Hippocampal formation (tissue), 2 donors: ENCODE data around the gene PEPD.

Source experiments
- DNase-seq, 2 donors: peaks; one replicate each; lab custom pipeline; 2025; lab: John Stamatoyannopoulos, UW

PEPD gene

DNA sequence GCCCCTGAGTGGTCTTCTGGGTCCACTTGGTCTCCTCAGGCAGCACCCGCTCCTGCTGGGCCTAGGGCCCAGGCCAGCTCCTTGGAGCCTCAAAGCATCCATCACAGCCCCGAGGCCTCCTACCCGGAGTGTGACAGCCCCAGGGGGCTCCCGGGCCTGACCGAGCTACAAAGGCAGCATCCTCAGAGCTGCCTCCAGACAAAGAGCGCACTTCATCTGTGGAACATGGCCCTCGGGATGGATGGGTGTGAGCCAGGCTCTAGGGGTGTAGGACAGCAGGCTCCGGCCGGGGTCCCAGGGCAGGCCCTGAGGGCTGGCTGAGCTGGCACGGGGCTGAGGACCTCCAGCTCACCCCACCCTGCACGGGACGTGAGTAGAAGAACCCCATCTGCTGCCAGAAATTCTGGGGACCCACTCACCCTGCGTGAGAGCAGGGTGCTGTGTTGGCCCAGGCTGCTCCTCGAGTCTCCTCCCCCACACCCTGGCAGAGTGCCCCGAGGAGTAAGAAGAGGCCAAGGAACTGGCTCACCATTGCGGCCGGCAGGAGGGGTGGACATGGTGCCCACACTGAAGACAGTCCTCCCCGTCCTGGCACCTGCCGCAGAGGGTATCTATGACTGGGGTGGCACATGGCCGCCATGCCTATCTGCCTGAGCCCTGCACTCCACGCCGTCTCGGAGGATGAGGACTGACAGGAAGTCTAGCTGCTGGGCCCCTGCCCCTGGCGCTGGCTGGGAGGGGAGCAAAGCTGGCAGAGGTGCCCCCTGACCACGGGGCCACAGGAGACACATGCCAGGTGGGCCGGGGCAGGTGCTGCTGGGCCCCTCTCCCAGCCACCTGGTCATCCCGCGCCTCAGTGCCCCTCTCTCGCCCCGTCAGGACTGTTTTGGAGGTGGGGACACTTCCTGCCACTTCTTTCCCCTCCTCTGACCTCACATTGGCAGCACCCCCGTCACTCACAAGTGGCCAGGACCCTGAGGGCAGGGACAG, 125.7 kb downstream of the PEPD start:
- DNase-seq, result no peak

DNA sequence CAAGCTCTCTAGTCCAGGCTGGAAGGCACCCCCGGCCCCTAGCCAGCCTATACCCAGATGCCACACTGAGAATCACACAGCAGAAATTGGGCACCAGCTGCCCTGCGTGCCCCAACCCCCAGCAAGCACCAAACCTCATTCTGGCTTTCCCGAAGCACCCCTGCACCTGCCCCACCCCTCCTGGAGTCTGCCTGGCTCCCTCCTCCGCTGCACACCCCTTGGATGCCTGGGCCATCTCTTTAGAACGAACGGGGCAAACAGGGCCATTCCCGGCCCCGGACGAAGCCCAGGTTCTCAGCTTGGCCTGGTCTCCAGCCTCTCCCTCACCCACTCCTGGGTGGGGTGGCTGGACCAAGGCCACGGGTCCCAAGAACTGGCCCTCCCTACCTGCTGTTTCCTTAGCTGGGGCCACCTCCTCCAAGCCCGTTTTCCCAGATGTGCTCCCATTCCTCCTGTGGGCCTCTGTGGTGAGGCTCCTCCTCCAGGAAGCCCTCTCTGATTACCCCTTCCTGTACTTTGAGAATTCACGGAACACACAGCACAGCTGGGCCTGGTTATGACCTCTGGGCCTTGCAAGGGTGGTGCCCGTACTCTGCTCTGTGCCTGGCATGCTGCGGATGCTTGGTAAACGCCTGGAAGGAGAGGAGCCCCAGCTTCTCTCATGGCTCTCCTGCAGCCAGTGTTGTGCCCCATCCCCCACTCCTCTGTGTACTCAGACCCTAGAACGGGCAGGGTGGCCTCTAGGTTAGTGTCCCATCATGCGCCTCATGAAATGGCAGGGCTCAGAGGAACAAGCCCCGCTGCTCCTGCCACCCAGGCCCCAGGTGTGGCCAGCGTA, 126.6 kb downstream of the PEPD start:
- DNase-seq, result no peak

DNA sequence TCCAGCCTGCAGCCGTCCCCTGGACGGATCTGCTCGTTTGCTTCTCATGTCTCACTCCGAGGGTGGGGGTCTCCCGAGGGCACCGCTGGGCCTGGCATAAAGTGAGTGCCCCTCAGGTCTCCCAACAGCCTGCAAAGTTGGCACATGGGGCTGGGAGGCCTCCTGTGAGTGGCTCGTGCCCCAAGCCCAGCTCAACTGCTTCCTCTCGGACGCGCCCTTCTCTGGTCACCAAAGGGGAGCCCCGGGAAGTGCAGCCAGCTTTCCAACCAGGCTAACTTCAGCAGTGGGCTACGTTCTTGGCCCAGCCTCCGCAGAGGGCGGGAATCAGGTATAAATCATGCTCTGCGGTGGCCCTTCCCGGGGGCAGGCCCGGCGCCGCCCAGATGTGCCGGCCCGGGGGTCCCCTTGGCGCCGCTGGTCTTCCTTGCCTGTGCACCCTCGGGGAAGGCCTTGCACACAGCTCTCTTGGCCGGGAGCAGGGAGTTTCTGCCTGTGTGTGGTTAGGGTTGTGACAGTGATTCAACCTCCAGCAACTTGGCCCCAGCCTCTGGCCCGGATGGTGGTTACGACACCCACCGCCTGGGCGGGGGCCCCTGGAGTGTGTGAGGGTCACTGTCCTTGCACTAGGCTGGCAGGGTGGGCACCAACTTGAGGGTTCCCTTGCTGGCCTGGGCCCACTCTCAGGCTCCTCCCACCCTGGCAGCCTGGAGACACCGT, 127.4 kb downstream of the PEPD start:
- no peak for DNase-seq

DNA sequence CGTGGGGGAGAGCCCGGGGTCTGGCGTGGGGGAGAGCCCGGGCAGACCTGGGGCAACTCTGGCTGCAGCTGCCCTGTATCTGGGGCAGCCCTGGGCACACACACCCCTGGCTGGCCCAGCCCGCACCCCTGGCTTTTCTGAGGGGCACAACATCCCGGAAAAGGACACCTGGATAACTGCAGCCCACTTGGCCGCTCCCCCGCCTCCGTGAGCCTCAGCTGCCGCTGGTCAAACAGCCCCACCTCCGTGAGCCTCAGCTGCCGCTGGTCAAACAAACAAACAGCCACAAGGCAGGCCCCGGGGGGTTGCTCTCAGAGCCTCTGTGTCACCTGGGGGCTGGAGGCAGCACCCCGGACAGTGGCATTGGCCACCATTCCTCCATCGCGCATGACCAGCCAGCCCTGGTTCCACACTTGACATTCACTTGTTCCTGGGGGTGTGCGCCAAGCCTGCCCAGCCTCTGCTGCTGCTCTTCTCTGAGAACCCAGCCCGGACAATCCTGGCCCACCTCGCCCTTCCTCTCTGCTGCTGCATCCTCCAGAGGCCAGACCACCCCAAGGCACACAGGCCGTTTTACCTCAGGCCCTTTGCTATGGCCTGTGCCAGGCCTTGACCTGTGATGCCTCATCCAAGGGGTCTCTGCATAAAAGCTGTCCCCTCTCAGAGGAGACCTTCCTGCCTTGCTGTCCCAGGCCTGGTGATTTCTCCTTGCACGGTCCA, 128.1 kb downstream of the PEPD start:
- no peak for DNase-seq

DNA sequence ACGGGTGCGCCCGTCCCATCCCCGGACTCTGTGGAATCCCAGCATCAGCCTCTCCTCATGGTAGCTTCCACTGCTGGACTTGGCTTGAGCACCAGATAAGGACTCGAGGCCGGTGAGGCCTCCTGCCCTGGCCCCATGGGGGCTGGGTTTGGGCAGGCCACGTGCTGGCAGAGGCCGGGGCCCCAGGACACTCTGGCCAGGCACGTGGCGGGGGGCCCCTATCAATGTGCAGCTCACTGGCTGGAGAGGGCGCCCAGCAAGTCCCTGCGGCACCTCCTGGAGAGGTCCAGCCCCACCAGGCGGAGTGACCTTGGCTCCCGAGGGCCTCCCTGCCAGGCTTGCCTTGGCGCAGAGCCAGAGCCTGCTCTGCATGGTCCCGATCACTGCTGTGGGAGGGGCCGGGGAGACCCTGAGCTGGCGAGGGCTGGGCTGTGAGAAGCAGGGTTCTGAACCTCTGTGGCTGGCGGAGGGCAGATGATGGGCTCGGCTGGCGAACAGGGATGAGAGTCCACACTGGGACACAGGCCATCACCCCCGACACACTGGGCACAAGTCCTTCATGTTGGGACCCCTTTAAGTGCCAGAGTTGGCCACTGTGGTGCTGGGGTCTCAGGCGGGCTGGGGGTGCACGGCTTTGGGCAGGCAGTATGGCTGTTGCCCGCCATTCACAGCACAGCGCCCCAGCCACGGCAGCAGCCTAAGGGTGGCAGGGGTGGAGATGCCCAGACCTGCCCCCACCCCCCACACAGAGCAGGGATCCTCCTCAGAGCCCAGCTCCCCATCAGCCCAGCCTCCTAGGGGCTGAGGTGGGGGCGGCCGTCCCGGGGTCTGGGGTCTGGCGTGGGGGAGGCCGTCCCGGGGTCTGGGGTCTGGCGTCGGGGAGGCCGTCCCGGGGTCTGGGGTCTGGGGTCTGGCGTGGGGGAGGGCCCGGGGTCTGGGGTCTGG, 129.0 kb downstream of the PEPD start:
- DNase-seq, result no peak

- no peak for DNase-seq
Observed at GRCh38 chr19:33391631-33392249, 129.9 kb downstream of the PEPD start.

DNA sequence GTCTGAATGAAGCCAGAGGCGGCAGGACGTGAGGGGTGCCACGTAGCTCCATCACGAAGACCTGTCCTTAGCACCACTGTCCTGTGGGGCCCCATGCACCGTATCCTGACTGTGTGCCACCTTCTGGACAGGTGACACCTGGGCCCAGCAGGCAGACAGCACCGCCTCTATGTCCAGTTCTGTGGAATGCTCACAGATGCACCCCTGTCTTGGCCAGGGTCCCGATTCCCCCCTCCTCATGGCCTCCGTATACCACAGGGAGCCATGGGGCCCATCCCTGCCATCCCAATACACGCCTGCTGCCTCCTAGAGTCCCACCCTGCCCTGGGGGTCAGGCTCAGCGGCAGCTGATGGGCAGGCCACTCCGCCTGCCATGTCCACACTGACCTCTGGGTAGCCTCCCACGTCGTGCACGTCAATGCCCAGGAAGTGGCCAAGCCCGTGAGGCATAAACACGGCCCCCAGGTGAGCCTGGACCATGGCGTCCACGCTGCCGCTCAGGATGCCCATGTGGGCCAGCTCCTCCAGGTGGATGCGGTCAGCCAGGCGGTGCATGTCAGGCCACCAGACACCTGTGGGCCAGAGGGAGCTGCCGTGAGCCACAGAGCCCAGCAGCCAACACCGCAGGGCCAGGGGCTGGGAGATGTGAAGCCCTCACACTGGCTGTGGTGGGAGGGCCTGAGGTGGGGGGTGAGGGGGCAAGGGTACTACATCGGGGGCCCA, 130.5 kb downstream of the PEPD start:
- DNase-seq, result no peak

GRCh38 chr19:33390101-33390907, 131.3 kb downstream of the PEPD start:
- DNase-seq, result peak in 1 of 2 donors; percentile 35

DNA sequence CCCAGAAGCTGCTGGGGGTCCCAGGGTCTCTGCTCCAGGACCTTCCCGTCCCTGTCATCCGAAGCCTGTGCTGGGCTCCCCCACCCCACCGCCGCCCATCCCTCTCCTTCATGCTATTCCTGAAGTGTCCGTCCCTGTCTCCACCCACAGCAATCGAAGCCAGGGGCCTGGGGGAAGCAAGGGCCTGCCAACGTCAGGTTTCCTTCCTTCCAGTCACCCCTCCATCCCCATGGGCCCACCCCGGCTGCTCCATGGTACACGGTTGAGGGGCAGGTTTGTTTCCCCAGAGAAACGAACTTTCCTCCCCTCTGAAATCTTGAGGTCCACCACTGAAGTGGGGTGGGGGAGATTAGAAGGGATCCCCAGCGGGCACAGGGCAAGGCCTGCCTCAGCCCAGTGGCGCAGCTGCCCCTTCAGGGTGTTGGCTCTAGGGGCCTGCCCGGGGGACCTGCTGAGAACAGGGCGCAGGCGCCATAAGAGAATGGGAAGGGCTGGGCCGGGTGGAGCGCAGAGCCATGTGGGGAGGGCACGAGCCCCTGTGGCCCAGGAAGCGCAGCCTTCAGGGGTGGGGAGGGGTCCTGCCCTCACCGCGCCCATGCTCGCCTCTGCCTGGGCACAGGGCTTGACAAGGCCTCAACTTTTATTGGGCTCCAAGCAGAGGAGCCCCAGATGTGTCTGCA, 132.0 kb downstream of the PEPD start:
- no peak for DNase-seq

GRCh38 chr19:33388725-33389420, 132.7 kb downstream of the PEPD start:
- DNase-seq, result no peak

DNA sequence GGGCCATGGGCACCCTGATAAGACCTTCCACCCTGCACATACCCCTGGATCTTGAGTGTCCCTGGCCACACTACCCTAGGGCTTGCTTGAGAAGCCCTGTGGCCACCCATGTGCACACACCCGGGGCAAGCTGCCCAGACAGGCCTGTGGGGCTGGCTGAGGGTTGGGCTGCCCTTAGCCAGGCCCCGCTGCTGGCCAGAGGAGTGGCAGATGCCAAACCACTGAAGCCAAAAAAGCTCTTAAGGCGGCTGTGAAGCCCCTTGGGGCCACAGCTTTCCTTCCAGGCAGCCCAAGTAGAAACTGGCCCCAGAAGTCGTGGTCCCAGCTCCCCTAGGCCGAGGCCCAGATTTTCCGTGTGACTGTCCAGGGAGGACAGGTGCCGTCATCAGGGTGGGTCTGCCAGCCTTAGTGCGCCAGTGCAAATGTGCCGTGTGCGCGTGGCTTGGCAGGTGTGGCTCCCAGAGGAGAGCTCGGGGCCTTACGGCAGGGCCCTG, 133.3 kb downstream of the PEPD start:
- no peak for DNase-seq

GRCh38 chr19:33387351-33388230, 134.0 kb downstream of the PEPD start:
- DNase-seq, result no peak

DNA sequence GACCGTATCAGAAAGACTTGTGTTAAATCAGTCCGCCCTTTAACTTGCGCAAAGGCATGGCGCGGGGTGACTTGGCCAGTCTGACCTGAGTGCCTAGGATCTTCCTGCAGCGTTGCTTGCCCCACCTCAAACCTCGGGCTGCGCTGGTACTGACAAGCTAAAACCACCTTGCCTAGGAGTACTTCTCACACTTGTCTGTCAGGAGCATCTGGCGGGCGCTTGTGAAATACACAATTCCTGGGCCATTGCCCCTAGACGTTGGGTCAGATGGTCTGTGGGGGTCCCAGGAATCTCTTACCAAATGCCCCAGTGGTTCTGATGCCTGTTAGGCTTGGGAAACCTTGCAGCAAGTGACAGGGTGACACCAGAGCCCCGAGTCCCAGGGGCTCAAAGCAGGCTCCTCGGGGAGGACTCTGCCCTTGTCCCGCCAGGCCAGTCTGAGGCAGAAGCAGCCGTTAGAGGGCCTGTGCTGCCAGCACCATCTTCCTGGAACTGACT, 135.2 kb downstream of the PEPD start:
- no peak for DNase-seq

DNA sequence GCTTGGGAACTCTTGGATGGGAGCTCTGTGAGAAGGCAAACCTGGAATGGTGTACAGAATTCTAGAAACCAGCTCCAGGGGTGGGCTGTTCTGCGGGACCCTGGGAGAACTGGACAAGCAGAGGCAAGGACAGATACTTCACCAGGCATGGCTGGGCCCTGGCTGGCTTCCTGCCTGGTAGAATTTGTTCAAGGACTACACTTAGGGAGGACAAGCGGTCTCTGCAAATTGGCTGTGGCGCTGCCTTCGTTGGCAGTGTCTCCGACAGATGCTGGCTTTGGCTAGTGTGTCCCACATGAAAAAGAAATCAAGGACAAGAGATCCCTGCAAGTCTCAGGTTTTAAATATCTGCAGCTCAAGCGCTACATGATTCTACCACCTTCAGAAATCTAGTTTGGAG, 135.6 kb downstream of the PEPD start:
- no peak for DNase-seq

DNA sequence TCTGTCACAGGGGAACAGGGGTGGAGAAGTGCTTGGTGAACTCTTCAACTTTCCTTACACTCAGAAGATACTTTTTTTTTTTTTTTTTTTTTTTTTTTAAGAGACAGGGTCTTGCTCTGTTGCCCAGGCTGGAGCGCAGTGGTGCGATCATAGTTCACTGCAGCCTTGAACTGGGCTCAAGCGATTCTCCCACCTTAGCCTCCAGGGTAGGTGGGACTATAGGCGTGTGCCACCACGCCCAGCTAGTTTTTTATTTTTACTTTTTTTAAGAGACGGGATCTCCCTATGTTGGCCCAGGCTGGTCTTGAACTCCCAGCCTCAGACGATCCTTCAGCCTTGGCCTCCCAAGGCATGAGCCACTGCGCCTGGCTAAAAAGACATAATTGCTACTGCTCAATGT, 136.6 kb downstream of the PEPD start:
- DNase-seq, result no peak
